Motor neuron (in vitro differentiated cells): ENCODE data around the gene RIT2. TPM values are rescaled to one million over a fixed set of nuclear protein-coding genes. Genes with fewer than 3 reads are reported as not detected.

Experiments used
- ATAC-seq, 8 experiments: fragments of 200-7000 bp; cut with Tn5 transposase; replicated peaks in 6 of 8; 2 replicates each; pipeline ENCODE4 v1.8.0; 2021; ENCODE audit warnings: mild to moderate bottlenecking in 8 of 8, moderate library complexity in 8 of 8
- H3K27ac ChIP-seq, 2 donors: fragments of 250-450 bp; sonication (Bioruptor Pico); 2 replicates each; pipeline ENCODE4 v1.9.0; 2021; ENCODE audit warnings: antibody characterized with exemption in 2 of 2, mild to moderate bottlenecking in 2 of 2, moderate library complexity in 1 of 2
- H3K4me1 ChIP-seq, 2 donors: fragments of 250-450 bp; sonication (Bioruptor Pico); replicated peaks in 1 of 2; 2 replicates each; pipeline ENCODE4 v1.6.1; 2021; ENCODE audit warnings: antibody characterized with exemption in 2 of 2, mild to moderate bottlenecking in 2 of 2, moderate library complexity in 1 of 2
- H3K4me3 ChIP-seq, 5 donors: fragments of 250-450 bp; sonication (Bioruptor Pico); 2 replicates each; pipeline ENCODE4 v1.9.0; 2021; ENCODE audit warnings: antibody characterized with exemption in 5 of 5, mild to moderate bottlenecking in 5 of 5, moderate library complexity in 4 of 5
- WGBS, 10 experiments: fragments of 450-650 bp; shearing (Covaris generic); methylation state at CpG; one replicate each; pipeline ENCODE4 v1.0.0; 2022; 5-methylcytosine and 5-hydroxymethylcytosine counted together
- in situ Hi-C, 9 experiments: fragments of 400-800 bp; cut with MboI; loops; one replicate each; pipeline ENCODE4 v1.15.0; 2021; ENCODE audit warnings: low sequenced_read_pairs in 9 of 9, low pct_unique_long_range_greater_than_20kb in 2 of 9; ENCODE audit not compliant: unreplicated experiment in 9 of 9
- total RNA-seq, 8 experiments: library from RNA; unstranded; fragments of 300-600 nt; gene quantifications; 2 replicates each; pipeline versions ENCODE4 v1.2.3 to v1.2.4, GENCODE V29; 2022

The RIT2 gene
- total RNA-seq, 8 experiments from 2014 or later = 0.52 to 22.0 (median 0.68) TPM; not detected in 2

DNA sequence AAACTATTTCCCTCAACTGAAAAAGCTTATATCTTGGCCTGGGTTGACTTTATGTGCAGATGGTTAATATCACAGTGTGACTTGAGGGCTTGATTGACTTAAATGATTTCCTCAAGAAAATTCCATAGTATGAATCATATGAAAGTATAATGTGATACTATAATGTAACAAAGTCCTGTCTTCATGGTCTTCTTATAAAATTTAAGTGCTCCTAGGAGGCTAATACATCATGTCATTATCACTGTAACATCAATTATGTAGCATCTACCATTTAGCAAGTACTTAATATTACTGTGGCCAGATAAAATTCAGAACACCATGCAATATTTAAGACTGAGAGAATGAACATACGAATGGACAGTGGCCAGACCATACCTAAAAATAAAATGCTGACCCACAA, 276.1 kb downstream of the RIT2 start:
- Histone ChIP-seq H3K27ac (no peak overlapping the region), H3K4me1 (peaks cover 0 to 9% of the 10 kb centered on the region in 2 donors), H3K4me3 (no peak overlapping the region)
- ATAC-seq = peak in 2 of 8 experiments; percentile 12 to 16
- in situ Hi-C loops = no loop called here
- WGBS, 10 experiments = 0 to 100% (median 73%) methylated on average over 1 of the region's 1 CpG; no CpG with 5 or more reads in 2 of the 10 experiments

DNA sequence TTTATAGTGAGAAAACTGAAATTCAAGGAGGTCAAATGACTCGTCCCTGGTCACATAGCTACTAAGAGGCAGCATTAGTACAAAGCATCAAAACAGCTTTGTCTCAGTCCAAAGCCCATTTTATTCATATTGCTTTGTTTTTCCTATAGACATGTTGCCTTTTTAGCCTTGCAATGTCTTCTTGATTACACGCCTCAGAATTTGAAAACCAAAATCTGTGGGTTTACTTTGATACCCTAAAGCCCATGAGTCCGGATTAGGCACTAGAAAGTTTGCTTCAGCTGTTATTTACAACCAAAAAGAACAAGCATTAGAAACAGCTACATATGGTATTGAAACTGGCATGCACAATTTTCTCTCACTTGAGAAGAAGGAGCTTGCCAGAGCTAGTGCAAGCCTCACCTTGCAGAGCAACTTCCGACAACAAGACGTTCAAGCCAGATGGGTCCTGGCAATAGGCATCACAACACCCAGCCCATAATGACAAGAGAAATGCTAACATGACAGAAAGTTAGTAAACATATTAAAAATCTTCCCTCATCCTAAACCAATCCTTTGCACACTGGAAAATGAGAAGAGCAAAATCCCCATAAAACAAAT, 276.8 kb downstream of the RIT2 start:
- Histone ChIP-seq H3K4me3 (no peak overlapping the region), H3K27ac (no peak overlapping the region), H3K4me1 (peaks cover 0 to 9% of the 10 kb centered on the region in 2 donors)
- in situ Hi-C loops = no loop called here
- WGBS, 10 experiments = 0 to 100% (median 83%) methylated on average over 1 to 5 of the region's 5 CpGs
- no peak for ATAC-seq

DNA sequence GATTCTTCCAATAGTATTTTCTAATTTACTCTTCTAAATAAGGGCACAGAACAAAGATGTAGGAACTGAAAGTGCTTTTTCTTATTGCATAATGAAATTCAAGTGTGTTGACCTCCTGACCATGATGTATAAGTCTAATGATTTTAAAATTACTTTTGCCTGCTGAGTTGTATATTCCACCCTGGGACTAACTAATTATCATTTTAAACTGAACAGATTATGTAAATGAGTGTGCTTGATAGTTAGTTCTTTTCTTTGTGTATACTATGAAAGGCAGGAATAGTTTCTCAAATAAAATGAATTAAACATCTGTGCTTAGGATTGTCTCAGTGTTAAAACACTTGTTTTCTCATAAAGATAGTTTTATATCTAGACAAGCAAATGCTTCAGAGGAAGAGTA, 284.5 kb downstream of the RIT2 start:
- peak in 4 of 8 experiments; percentile 50 to 67 (median 52) for ATAC-seq
- in situ Hi-C loops = no loop called here
- H3K4me3 ChIP-seq = no peak overlapping the region
- no peak overlapping the region for H3K27ac ChIP-seq
- H3K4me1 ChIP-seq = peaks cover 3 to 11% of the 10 kb centered on the region in 2 donors

DNA sequence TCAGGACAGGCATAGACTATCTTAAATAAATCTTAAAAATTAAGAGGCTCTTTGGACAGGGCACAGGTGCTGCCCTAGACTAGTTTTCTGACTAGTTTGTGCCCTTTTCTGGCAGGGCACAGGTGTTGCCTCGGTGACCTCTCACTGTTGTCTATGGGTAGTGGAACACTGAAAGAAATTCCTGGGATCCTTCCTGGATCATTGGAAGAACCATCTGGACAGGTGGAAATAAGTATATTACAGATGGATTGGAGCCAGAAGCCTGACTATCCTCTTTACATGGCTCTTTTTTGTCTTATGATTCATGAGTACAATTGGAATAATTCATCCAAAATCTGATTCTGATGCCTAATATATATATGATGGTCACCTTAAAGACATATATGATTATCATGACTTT, 286.6 kb downstream of the RIT2 start:
- no peak for ATAC-seq
- in situ Hi-C loops = no loop called here
- Histone ChIP-seq H3K4me1 (peaks cover 3 to 16% of the 10 kb centered on the region in 2 donors), H3K27ac (no peak overlapping the region), H3K4me3 (no peak overlapping the region)
- WGBS, 10 experiments = 50 to 100% (median 91%) methylated on average over 1 of the region's 1 CpG; no CpG with 5 or more reads in 5 of the 10 experiments

DNA sequence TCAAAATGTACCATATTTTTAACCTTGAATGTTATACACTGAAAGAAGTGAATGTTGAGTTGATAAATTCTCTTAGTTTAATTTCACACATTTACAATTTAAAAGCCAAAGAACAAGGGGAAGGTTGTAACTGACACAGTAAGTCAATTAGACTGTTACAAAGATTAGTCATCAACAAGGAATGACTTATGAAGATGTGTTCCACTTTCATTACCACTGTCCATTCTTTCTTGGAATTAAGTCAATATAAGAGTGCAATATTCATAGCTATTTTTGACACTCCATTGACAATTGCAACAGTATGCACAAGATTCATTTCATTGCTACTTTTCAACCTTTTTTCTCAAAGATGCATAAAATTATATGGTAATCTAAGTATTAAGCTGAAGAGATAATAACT, 291.3 kb downstream of the RIT2 start:
- Histone ChIP-seq H3K4me3 (no peak overlapping the region), H3K27ac (no peak overlapping the region), H3K4me1 (peaks cover 0 to 5% of the 10 kb centered on the region in 2 donors)
- peak in 6 of 8 experiments; percentile 47 to 90 (median 61) for ATAC-seq
- in situ Hi-C loops = no loop called here

DNA sequence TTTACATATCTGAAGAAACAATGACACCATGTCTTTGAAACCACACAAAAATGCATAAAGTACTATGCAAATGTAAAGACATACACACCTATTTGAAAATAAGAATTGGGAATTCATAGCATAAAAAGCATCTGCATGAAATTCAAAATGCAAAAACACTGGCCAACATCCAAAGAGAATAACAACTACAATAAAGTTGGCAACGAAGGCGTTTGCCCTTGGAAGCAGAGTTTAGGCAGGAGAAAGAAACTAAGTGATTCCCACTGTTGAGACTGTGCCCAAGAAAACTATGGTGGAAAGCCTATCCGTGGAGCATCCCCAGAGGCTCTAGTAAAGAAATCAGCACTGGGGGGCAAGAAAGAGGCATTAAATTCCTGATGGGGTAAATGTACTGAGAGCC, 292.8 kb downstream of the RIT2 start:
- peak in 1 of 8 experiments; percentile 66 for ATAC-seq
- in situ Hi-C loops = no loop called here
- Histone ChIP-seq H3K4me1 (peaks cover 0 to 5% of the 10 kb centered on the region in 2 donors), H3K27ac (no peak overlapping the region), H3K4me3 (no peak overlapping the region)
- 6 to 100% (median 76%) methylated on average over 1 to 3 of the region's 3 CpGs; no CpG with 5 or more reads in 2 of the 10 experiments for WGBS, 10 experiments

DNA sequence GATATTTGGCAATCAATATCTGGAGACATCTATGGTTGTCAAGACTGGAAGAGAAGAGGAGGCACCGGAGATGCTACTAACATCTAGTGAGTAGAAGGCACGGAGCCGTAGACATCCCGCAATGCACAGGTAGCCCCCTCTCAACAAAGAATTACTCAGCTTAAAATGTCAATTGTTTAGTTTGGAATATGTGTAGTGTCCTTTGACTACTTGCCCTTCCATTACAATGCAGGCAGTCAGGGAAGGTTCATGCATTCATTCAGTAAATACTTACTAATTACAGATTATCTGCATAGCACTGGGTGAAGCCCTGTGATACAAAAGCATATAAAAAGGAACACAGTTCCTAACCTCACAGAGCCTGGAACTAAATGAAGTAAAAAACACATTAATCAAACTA, 294.0 kb downstream of the RIT2 start:
- WGBS, 10 experiments = 15 to 85% (median 72%) methylated on average over 1 to 4 of the region's 4 CpGs; no CpG with 5 or more reads in 5 of the 10 experiments
- in situ Hi-C loops = no loop called here
- ATAC-seq = no peak

DNA sequence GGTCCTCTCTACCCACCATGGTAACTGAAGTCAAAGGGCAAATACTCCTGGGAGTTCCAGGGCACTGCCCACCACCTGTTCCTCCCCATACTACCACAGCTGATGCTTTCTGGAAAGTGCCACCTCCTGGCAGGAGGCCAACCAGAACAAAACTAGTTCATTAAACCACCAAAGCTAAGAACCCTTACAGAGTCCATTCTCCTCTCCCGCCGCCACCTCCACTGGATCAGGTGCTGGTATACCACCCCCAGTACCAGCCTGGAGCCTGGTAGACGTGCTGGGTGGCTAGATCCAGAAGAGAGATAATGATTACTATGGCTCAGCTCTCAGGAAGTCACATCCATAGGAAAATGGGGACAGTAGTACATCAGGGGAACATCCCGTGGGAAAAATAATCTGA, 300.9 kb downstream of the RIT2 start:
- in situ Hi-C loops = no loop called here
- peaks cover 0 to 3% of the 10 kb centered on the region in 2 donors for H3K4me1 ChIP-seq
- H3K4me3 ChIP-seq = no peak overlapping the region
- H3K27ac ChIP-seq = no peak overlapping the region
- 38 to 100% (median 78%) methylated on average over 1 to 4 of the region's 4 CpGs; no CpG with 5 or more reads in 6 of the 10 experiments for WGBS, 10 experiments
- no peak for ATAC-seq

More for the DNA sequence above, 294.0 kb downstream of the RIT2 start:
- Histone ChIP-seq H3K27ac (no peak overlapping the region), H3K4me3 (no peak overlapping the region), H3K4me1 (peaks cover 0 to 5% of the 10 kb centered on the region in 2 donors)

DNA sequence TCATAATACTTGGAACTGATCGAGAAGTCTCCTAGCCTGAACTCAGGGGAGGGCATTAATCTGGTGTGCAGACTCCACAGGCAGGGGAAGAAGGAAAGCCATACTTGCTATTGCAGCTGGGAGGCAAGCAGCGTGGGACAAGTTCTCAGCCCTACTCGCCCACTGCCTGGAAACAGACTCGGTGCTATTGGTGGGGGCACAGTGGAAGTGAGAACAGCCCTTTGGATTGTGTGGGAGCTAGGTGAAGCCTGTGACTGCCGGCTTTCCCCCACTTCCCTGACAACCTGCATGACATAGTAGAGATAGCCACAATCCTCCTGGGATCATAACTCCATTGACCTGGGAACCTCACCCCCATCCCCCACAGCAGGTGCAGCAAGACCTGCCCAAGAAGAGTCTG, 301.3 kb downstream of the RIT2 start:
- Histone ChIP-seq H3K4me3 (no peak overlapping the region), H3K4me1 (peaks cover 0 to 3% of the 10 kb centered on the region in 2 donors), H3K27ac (no peak overlapping the region)
- in situ Hi-C loops = no loop called here
- no peak for ATAC-seq
- WGBS, 10 experiments = 14 to 100% (median 81%) methylated on average over 1 to 4 of the region's 5 CpGs; no CpG with 5 or more reads in 4 of the 10 experiments

DNA sequence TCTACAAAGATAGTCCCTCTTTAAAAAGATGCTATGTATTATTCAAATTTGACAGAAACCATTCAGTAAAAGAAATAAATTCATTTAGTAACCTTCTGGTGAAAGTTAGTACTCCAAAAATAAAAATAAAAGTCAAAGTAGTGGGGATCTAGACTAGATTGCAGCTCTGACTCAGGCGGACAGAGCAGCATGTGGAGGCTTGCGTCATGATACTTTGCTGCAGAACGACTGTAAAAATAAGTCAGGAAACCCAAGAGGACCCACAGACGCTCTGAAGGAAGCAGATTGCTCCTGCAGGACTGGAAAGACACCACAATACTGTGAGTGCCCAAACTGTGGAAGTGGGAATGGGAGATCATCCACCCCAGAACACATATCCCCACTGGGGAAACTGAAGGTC, 301.9 kb downstream of the RIT2 start:
- no peak for ATAC-seq
- no peak overlapping the region for H3K4me3 ChIP-seq
- H3K4me1 ChIP-seq = peaks cover 0 to 3% of the 10 kb centered on the region in 2 donors
- in situ Hi-C loops = no loop called here
- 0 to 100% (median 66%) methylated on average over 2 to 4 of the region's 4 CpGs; no CpG with 5 or more reads in 1 of the 10 experiments for WGBS, 10 experiments
- no peak overlapping the region for H3K27ac ChIP-seq

DNA sequence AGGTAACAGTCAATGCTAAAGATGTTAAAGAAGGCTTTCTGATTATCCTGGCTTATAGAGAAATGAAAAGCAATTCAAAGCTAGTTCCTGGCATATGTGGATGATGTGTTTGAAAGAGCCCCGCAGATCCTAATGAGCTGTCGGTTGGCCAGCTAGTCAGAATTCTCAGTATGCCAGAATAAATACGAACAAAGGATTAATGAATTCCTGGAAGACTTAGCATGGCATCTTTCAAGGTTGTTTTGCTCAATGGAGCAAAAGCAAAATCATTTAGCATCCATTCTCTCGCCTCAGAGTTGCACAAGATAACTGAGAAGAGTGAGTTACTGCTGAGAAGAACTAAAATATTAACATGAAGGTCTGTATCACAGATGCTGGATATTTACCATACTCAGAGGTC, 307.6 kb downstream of the RIT2 start:
- ATAC-seq = peak in 5 of 8 experiments; percentile 23 to 86 (median 60)
- Histone ChIP-seq H3K4me3 (no peak overlapping the region), H3K27ac (no peak overlapping the region), H3K4me1 (peaks cover 0 to 12% of the 10 kb centered on the region in 2 donors)
- 0 to 67% (median 24%) methylated on average over 1 to 4 of the region's 4 CpGs; no CpG with 5 or more reads in 2 of the 10 experiments for WGBS, 10 experiments
- in situ Hi-C loops = no loop called here

DNA sequence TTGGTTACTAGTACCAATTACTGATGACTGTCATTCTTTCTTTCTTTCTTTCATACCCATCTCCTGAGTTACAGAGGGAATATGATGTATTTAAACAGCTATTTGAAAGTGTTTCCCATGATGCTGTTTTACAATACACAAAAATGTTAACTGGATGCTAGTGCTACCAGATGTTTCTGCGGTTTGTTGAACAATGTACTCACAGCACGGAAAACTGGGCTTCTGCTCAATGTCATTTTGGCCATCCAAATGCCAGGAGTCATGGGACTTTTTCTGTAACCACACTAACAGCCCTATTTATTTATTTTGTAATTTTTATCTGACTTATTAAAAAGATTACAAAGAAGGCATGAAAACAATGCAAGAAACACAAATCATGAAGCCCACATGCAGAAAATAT, 313.8 kb downstream of the RIT2 start:
- Histone ChIP-seq H3K4me1 (peaks cover 6 to 8% of the 10 kb centered on the region in 2 donors), H3K4me3 (no peak overlapping the region), H3K27ac (no peak overlapping the region)
- in situ Hi-C loops = no loop called here
- WGBS, 10 experiments = 0 to 100% (median 82%) methylated on average over 1 to 2 of the region's 2 CpGs; no CpG with 5 or more reads in 3 of the 10 experiments
- ATAC-seq = peak in 1 of 8 experiments; percentile 78

DNA sequence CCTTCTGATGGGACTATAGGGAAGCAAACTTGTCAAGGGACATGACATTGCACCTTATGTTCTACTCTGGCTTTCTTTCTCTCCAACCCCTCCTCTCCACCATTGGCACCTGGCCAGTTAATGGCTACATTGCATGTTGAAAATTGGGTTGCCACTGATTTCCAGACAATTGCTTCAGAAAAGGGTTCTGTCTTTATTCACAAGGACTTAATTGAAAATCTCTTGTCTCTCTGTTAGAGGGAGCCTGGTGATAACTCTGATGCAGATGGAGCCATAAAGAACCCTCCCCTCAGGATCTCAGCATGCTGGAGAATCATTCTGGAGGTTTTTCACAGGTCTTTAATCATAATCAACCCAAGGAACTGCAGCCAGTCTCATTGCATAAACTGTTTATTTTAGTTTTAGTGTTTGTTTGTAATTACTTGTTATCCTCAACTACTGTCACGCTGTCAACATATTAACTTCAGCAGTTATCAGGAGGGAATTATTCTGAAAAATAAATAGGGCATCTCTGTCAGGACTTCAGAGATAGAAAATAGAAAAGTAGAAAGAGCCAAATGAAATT, 316.8 kb downstream of the RIT2 start:
- no peak overlapping the region for H3K27ac ChIP-seq
- peak in 2 of 8 experiments; percentile 38 to 56 for ATAC-seq
- in situ Hi-C loops = no loop called here
- H3K4me3 ChIP-seq = no peak overlapping the region
- 0 to 92% (median 40%) methylated on average over 1 of the region's 1 CpG; no CpG with 5 or more reads in 1 of the 10 experiments for WGBS, 10 experiments
- H3K4me1 ChIP-seq = peaks cover 6 to 8% of the 10 kb centered on the region in 2 donors
